Hepatocyte (in vitro differentiated cells): ENCODE measurements around the gene ARHGDIG. TPM values are rescaled to one million over a fixed set of nuclear protein-coding genes. Genes with fewer than 3 reads are reported as not detected.

Source experiments
- DNase-seq: peaks from one replicate; pipeline ENCODE4 v3.0.0-alpha.2; 2016; ENCODE audit warnings: low spot score
- H2AFZ ChIP-seq: fragments of 200-600 bp; sonication (generic); 2 replicates; pipeline ENCODE4 v1.6.0; 2016; ENCODE audit warnings: antibody characterized with exemption, mild to moderate bottlenecking
- H3K27ac ChIP-seq: fragments of 200-600 bp; sonication (generic); 2 replicates; pipeline ENCODE4 v1.5.1; 2016; ENCODE audit warnings: mild to moderate bottlenecking
- H3K27me3 ChIP-seq: fragments of 200-600 bp; sonication (generic); 2 replicates; pipeline ENCODE4 v1.6.1; 2016
- H3K36me3 ChIP-seq: fragments of 200-600 bp; sonication (generic); replicated peaks from 2 replicates; pipeline ENCODE4 v1.5.1; 2016; ENCODE audit warnings: low read depth; ENCODE audit not compliant: insufficient read depth
- H3K4me1 ChIP-seq: fragments of 200-600 bp; sonication (generic); 2 replicates; pipeline ENCODE4 v1.5.1; 2016; ENCODE audit warnings: mild to moderate bottlenecking, moderate library complexity; ENCODE audit not compliant: insufficient read depth
- H3K4me2 ChIP-seq: fragments of 200-600 bp; sonication (generic); 2 replicates; pipeline ENCODE4 v1.6.0; 2016
- H3K4me3 ChIP-seq: fragments of 200-600 bp; sonication (generic); 2 replicates; pipeline ENCODE4 v1.5.1; 2016; ENCODE audit warnings: mild to moderate bottlenecking
- H3K79me2 ChIP-seq: fragments of 200-600 bp; sonication (generic); 2 replicates; pipeline ENCODE4 v1.6.0; 2017; ENCODE audit warnings: mild to moderate bottlenecking
- H3K9me2 ChIP-seq: fragments of 200-600 bp; sonication (generic); replicated peaks from 2 replicates; pipeline ENCODE4 v1.6.0; 2017; ENCODE audit warnings: mild to moderate bottlenecking; ENCODE audit not compliant: insufficient read depth
- H3K9me3 ChIP-seq: fragments of 200-600 bp; sonication (generic); 2 replicates; pipeline ENCODE4 v1.5.1; 2016; ENCODE audit warnings: low read depth, mild to moderate bottlenecking
- H4K20me1 ChIP-seq: fragments of 200-600 bp; sonication (generic); 2 replicates; pipeline ENCODE4 v1.6.0; 2016; ENCODE audit warnings: mild to moderate bottlenecking; ENCODE audit not compliant: insufficient read depth, poor library complexity, severe bottlenecking
- CTCF ChIP-seq: fragments of 200-600 bp; sonication (generic); IDR thresholded peaks from 2 replicates; pipeline ENCODE4 v1.5.1; 2016; ENCODE audit warnings: antibody characterized with exemption, mild to moderate bottlenecking; ENCODE audit not compliant: poor library complexity
- EZH2 ChIP-seq: fragments of 200-600 bp; sonication (generic); IDR thresholded peaks from 2 replicates; pipeline ENCODE4 v1.6.1; 2016; ENCODE audit warnings: antibody characterized with exemption, mild to moderate bottlenecking, borderline replicate concordance
- EZH2phosphoT487 ChIP-seq: fragments of 200-600 bp; sonication (generic); IDR thresholded peaks from one replicate; pipeline ENCODE4 v1.6.1; 2018; ENCODE audit warnings: antibody characterized with exemption, mild to moderate bottlenecking, low read depth, moderate library complexity; ENCODE audit not compliant: unreplicated experiment, severe bottlenecking
- WGBS: methylation state at CpG from one replicate; pipeline ENCODE4 v1.1.6; 2016; ENCODE audit warnings: low lambda C conversion rate; ENCODE audit errors: missing lambda C conversion rate; 5-methylcytosine and 5-hydroxymethylcytosine counted together
- polyA plus RNA-seq: library from polyadenylated mRNA; unstranded; fragments of >200 nt; fragmentation: Nextera tagmentation; extraction: Ambion mirVana; gene quantifications from 2 replicates; pipeline ENCODE4 v1.2.1, GENCODE V29; 2016
- total RNA-seq: library from RNA; depleted of rRNA; stranded (reverse); fragments of >200 nt; gene quantifications from 2 replicates; pipeline ENCODE4 v1.2.3, GENCODE V29; 2014

The ARHGDIG gene
- total and polyA plus RNA-seq, 2 experiments from 2014 or later = 1.1 TPM; not detected in 1

GRCh38 chr16:262121-262745, 18.2 kb upstream of the ARHGDIG start:
- Histone ChIP-seq H3K4me2 (no peak overlapping the region), H4K20me1 (no peaks in the 10 kb centered on the region), H3K79me2 (no peaks in the 10 kb centered on the region), H3K27me3 (no peaks in the 10 kb centered on the region), H3K9me2 (no peaks in the 10 kb centered on the region), H3K36me3 (no peaks in the 10 kb centered on the region), H3K9me3 (no peaks in the 10 kb centered on the region), H2AFZ (no peak overlapping the region), H3K4me3 (no peak overlapping the region), H3K4me1 (no peaks in the 10 kb centered on the region), H3K27ac (no peak overlapping the region)
- DNase-seq = no peak
- TF ChIP-seq CTCF (no peak), EZH2phosphoT487 (no peak), EZH2 (no peak)
- WGBS = 97% methylated on average over 29 of the region's 29 CpGs

- Histone ChIP-seq H3K4me2 (no peak overlapping the region), H3K27me3 (no peaks in the 10 kb centered on the region), H3K4me1 (no peaks in the 10 kb centered on the region), H3K4me3 (no peak overlapping the region), H4K20me1 (no peaks in the 10 kb centered on the region), H3K9me2 (no peaks in the 10 kb centered on the region), H3K36me3 (no peaks in the 10 kb centered on the region), H3K9me3 (no peaks in the 10 kb centered on the region), H3K79me2 (no peaks in the 10 kb centered on the region), H2AFZ (no peak overlapping the region), H3K27ac (no peak overlapping the region)
- 97% methylated on average over 35 of the region's 35 CpGs for WGBS
- DNase-seq = no peak
- TF ChIP-seq CTCF = no peak
- TF ChIP-seq EZH2phosphoT487 = no peak
- no peak for TF ChIP-seq EZH2
Measured at GRCh38 chr16:263182-263774, 17.1 kb upstream of the ARHGDIG start.

- no peaks in the 10 kb centered on the region for H3K9me2 ChIP-seq
- H3K79me2 ChIP-seq = no peaks in the 10 kb centered on the region
- no peaks in the 10 kb centered on the region for H3K36me3 ChIP-seq
- H3K4me1 ChIP-seq = no peaks in the 10 kb centered on the region
- H3K9me3 ChIP-seq = no peaks in the 10 kb centered on the region
- no peak overlapping the region for H3K4me3 ChIP-seq
- no peak overlapping the region for H2AFZ ChIP-seq
- DNase-seq = no peak
- no peak overlapping the region for H3K4me2 ChIP-seq
- H3K27me3 ChIP-seq = no peaks in the 10 kb centered on the region
- TF ChIP-seq CTCF = no peak
- TF ChIP-seq EZH2 = no peak
- TF ChIP-seq EZH2phosphoT487 = no peak
- WGBS = 95% methylated on average over 15 of the region's 17 CpGs
- H3K27ac ChIP-seq = no peak overlapping the region
- no peaks in the 10 kb centered on the region for H4K20me1 ChIP-seq
Measured at GRCh38 chr16:263944-264343, 16.4 kb upstream of the ARHGDIG start.
